ENCODE measurements around the gene SMTNL1.

SMTNL1 gene

DNA sequence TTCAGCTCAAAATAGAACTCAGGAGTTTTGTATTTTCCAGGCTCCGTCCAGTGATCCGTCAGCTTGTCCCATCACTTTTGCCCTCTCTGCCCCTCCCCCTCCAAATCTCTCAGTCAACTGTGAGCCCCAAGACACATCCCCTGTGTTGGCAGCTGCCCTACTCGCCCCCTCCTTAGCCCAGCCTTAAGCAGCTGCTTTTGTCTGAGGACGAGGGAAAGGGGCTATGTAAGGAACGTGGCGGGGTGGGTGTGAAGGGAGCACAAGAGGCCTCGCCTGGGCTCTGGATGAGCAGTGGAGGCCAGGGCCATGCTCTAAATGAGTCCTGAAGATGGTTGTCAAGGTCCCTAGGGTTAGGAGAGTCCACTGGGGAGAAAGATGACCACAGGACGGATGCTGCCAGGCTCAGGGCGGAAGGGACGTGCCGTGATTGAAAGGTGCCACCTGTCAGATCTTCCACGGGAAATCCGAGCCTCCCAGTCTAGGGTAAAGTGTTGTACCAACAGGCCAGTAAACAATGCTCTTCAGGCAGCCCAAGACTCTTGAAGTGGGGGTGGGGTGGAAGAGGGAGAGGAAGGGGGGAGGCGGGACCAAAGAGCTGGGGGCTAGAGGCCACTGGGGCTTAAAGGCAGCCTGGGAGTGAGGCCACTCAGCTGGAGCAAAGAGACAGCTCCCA is at the start of gene SMTNL1:
SMTNL1 (plus strand) TSS at position 649 of the 673 bp plus-strand sequence. CDS start 5,048 bp downstream, outside the sequence.
- DNase-seq (ENCODE audit: low read depth): no peak

- DNase-seq (ENCODE audit: low read depth): no peak
Measured at GRCh38 chr11:57487920-57488659, 49.3 kb upstream of the SMTNL1 start.

GRCh38 chr11:57490456-57491248 is 46.7 kb upstream of the SMTNL1 start:
- no peak for DNase-seq (ENCODE audit: low read depth)

GRCh38 chr11:57491371-57492061 is 45.9 kb upstream of the SMTNL1 start:
- peak; percentile 59 for DNase-seq (ENCODE audit: low read depth)

GRCh38 chr11:57493507-57494503 is 43.6 kb upstream of the SMTNL1 start:
- peak; percentile 64 for DNase-seq (ENCODE audit: low read depth)

GRCh38 chr11:57496109-57496820 is 41.1 kb upstream of the SMTNL1 start:
- no peak for DNase-seq (ENCODE audit: low read depth)

DNA sequence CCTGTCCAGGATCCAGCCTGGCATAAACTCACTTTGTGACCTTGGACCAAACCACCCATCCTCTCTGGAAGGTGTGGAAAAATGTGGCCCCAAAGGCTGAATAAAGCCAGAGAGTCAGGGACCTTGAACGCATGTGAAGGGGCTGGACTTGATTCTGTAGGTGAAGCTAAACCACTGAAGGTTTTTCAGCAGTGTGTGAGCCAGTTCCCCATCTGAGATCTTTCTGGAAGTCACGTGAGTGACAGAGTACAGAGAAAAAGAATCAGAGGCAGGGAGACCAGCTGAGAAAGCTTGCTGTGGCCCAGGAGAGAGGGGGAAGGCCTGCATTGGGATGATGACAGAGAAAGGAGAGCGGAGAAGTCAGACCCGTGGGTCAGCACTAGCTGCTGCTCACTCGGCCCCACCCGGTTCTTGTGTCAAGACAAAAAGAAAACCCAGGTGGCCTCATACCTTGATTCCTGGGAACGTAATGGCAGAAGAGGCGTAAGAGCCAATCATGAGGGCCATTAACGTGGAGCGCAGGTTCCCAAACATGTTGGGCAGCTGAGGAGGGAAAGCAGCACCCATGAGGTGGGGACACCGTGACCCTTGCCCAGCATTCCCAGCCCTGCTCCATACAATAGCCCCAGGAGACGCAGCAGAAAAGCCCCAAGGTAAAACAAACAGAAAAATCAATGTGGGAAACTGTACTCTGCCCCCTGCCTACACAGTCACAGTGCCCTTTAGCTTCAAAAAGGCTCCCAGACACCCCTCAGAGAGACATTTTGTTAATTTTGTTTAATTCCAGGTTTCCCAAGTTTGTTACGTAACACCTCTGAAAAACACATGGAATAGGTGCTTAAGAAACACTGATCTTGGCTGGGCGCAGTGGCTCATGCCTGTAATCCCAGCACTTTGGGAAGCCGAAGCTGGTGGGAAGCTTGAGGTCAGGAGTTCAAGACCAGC is 39.8 kb upstream of the SMTNL1 start:
- DNase-seq (ENCODE audit: low read depth): no peak

DNA sequence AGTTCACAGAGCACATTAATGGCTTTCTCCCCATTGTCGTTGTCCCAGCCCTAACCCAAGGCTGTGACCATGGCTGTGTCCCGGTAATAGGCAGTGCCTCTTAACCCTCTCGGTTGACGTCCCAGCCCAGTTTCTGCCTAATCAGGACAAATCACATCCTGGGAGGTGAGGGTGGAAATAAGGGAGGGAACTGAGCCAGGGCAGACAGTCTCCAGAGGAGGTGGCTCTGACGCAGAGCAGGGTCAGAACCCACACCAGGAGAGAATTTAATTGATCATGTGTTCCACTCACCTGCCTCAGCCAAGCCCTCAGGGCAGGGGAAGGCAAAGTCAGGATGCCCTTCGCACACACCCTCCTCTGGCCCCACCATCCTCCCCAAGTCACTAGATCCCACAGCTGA is 38.9 kb upstream of the SMTNL1 start:
- DNase-seq (ENCODE audit: low read depth): no peak

DNA sequence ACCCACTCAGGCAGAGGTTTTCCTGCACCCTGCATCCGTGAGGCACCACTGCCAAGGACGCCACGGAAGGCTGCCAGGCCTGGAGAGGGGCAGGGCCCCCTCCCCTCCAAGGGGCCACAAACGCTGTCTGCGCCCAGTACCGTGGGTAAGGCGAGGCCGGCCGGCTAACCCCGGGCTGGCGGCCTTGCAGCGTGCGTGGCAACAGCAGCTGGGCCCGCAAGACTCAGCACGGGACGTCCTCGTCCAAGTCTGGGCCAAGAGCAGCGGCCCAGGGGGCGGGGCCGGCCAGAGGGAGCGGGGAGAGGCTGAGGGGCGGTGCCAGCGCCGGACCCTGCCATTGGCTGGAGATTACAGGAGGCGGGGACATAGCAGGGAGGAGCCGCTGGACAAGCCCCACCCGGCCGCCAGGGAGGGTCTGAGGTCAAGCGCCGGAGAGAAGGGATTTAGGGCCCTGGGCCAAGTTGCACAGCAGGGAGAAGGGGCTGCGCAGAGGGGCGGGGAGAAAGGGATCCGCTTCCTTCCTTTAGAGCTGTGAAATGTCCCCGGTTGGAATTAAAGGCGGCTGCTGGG is 37.9 kb upstream of the SMTNL1 start:
- DNase-seq (ENCODE audit: low read depth): peak; percentile 57

- DNase-seq (ENCODE audit: low read depth): no peak
Measured at GRCh38 chr11:57499983-57500461, 37.4 kb upstream of the SMTNL1 start.

GRCh38 chr11:57500515-57500914 is 36.9 kb upstream of the SMTNL1 start:
- DNase-seq (ENCODE audit: low read depth): no peak

DNA sequence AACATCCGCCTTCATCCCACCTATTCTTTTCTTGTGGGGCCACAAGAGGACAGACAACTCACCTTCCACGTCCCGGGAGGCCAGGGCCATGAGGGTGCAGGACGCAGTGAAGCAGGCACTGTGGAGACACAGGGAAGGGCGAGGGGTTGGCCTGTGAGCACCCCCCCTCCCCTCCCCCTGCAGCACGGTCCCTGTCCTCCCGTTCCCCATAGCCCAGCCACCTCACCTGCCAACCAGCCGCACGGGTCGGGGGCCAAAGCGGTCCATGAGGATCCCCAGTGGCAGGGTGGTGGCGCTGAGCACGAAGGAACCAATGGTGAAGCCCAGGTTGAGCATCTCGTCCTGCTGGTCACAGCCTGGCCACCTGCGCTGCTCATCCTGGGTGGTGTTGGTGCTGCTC is 36.5 kb upstream of the SMTNL1 start:
- no peak for DNase-seq (ENCODE audit: low read depth)

DNA sequence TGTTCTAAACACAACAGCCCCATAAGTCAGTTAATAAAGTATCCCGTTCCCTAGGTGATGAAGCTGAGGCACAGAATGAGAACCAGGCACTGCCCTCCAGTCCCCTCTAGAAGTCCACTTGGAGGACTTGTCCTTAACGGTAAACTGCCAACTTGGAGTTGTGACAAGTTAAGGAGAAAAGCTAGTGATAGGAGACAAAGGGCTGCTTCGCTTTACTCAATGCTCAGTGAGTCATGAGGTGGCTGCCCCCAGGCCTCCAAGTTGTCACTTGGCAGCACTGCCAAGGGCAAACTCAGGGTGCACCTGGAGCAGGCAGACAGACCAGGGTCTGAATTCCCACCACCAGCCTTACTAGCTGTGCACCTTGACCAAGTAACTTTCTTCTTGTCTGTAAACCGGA is 35.4 kb upstream of the SMTNL1 start:
- no peak for DNase-seq (ENCODE audit: low read depth)

- no peak for DNase-seq (ENCODE audit: low read depth)
Measured at GRCh38 chr11:57502376-57502775, 35.0 kb upstream of the SMTNL1 start.

GRCh38 chr11:57502870-57503269 is 34.5 kb upstream of the SMTNL1 start:
- no peak for DNase-seq (ENCODE audit: low read depth)

- DNase-seq (ENCODE audit: low read depth): no peak
Measured at GRCh38 chr11:57504511-57504910, 32.9 kb upstream of the SMTNL1 start.

DNA sequence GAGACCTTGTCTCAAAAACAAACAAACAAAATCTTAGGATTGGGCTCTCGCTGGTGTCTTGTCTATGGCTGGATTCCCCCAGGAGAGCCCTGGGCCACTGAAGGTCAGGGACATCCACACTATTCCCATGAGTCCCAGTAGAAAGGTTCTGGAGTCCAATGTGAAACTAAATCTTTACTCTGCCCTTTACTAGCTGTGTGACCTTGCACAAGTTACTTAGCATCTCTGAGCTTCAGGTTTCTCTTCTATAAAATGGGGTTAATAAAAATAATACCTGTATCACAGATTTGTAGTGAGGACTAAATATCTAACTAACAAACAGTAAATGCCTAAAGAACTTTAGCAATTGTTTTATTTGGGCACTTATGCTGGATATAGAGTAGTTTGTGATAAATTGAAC is 30.9 kb upstream of the SMTNL1 start:
- no peak for DNase-seq (ENCODE audit: low read depth)

- DNase-seq (ENCODE audit: low read depth): no peak
Measured at GRCh38 chr11:57508341-57509170, 28.8 kb upstream of the SMTNL1 start.

All from activated T-cell treated with anti-CD3 and anti-CD28 coated beads for 48 hours (primary cell).